ENCODE measurements around the gene RGS21.

GRCh38 chr1:192272732-192273131, 44.1 kb upstream of the RGS21 start:
- TF ChIP-seq CTCF (IDR thresholded peaks at IDR 0.05), result no peak
- TF ChIP-seq POLR2A (IDR thresholded peaks at IDR 0.05), result no peak

Data from uterus (tissue), 2 donors.